SH-SY5Y (cell line): ENCODE results near the gene OSBPL9.

ENCODE experiments used
- GATA2 ChIP-seq: IDR thresholded peaks from 2 replicates; pipeline ENCODE4 v1.6.1; 2011; ENCODE audit warnings: mild to moderate bottlenecking, low read depth, low read length
- GATA3 ChIP-seq: IDR thresholded peaks from 2 replicates; pipeline ENCODE4 v1.6.1; 2011; ENCODE audit warnings: low read depth, mild to moderate bottlenecking, low read length, moderate library complexity

GRCh38 chr1:51631747-51632146 is 14.9 kb downstream of the OSBPL9 start:
- TF ChIP-seq GATA3 (no peak), GATA2 (no peak)
